Type B pancreatic cell (in vitro differentiated cells): ENCODE measurements around the gene ETFB. TPM values are rescaled to one million over a fixed set of nuclear protein-coding genes. Genes with fewer than 3 reads are reported as not detected.

Experiments
- DNase-seq: peaks from one replicate; pipeline ENCODE4 v3.0.0; 2021; ENCODE audit warnings: mixed read lengths; ENCODE audit not compliant: unreplicated experiment; ENCODE audit errors: extremely low spot score
- H3K27ac Mint-ChIP-seq: 2 replicates; pipeline ENCODE4 v1.8.0; 2021; ENCODE audit warnings: mild to moderate bottlenecking, mixed read lengths
- H3K27me3 Mint-ChIP-seq: 2 replicates; pipeline ENCODE4 v1.8.0; 2021; ENCODE audit warnings: mixed read lengths
- H3K36me3 Mint-ChIP-seq: 2 replicates; pipeline ENCODE4 v1.8.0; 2021; ENCODE audit warnings: mixed read lengths
- H3K4me1 Mint-ChIP-seq: one replicate; pipeline ENCODE4 v1.8.0; 2021; ENCODE audit warnings: mixed read lengths; ENCODE audit not compliant: unreplicated experiment
- H3K4me3 Mint-ChIP-seq: 2 replicates; pipeline ENCODE4 v1.8.0; 2021; ENCODE audit warnings: mild to moderate bottlenecking, mixed read lengths
- H3K9me3 Mint-ChIP-seq: 2 replicates; pipeline ENCODE4 v1.8.0; 2021; ENCODE audit warnings: mixed read lengths
- total RNA-seq: library from RNA; stranded (reverse); gene quantifications from 2 replicates; pipeline ENCODE4 v1.2.1, GENCODE V29; 2021; ENCODE audit warnings: low replicate concordance
- TF ChIP-seq, protein P1 (sequence below): fragments of 200-600 bp; sonication (generic); conservative IDR thresholded peaks from 2 replicates; pipeline ENCODE4 v1.5.0; 2021; ENCODE audit warnings: antibody characterized with exemption, mild to moderate bottlenecking

ETFB gene
- total RNA-seq, 1 donor from 2014 or later: 76.3 TPM

DNA sequence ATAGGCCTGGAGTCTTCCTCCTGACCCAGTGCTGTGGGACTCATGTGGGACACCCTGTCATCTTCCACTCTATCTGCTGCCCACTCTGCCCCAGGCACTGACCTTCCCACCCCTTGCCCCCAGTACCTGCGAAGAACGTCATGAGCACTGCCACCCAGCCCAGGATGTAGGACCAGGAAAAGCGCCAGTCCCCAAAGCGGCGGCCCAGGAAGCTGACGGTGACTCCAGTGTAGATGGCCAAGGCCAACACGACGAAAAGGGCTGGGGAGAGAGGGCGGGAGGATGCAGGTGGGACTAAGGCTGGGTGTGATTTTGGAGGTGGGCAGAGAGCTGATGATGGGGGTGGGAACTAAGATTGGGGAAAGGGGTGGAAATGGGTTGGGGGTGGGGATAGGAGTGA lies 14.2 kb upstream of the ETFB start:
- no peak for DNase-seq
- H3K27ac Mint-ChIP-seq: no peak overlapping the region
- no peaks in the 10 kb centered on the region for H3K9me3 Mint-ChIP-seq
- TF ChIP-seq, protein P1, sequence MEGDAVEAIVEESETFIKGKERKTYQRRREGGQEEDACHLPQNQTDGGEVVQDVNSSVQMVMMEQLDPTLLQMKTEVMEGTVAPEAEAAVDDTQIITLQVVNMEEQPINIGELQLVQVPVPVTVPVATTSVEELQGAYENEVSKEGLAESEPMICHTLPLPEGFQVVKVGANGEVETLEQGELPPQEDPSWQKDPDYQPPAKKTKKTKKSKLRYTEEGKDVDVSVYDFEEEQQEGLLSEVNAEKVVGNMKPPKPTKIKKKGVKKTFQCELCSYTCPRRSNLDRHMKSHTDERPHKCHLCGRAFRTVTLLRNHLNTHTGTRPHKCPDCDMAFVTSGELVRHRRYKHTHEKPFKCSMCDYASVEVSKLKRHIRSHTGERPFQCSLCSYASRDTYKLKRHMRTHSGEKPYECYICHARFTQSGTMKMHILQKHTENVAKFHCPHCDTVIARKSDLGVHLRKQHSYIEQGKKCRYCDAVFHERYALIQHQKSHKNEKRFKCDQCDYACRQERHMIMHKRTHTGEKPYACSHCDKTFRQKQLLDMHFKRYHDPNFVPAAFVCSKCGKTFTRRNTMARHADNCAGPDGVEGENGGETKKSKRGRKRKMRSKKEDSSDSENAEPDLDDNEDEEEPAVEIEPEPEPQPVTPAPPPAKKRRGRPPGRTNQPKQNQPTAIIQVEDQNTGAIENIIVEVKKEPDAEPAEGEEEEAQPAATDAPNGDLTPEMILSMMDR: no peak
- no peak overlapping the region for H3K4me3 Mint-ChIP-seq
- H3K4me1 Mint-ChIP-seq: no peaks in the 10 kb centered on the region
- peaks cover 3% of the 10 kb centered on the region for H3K27me3 Mint-ChIP-seq
- no peaks in the 10 kb centered on the region for H3K36me3 Mint-ChIP-seq

DNA sequence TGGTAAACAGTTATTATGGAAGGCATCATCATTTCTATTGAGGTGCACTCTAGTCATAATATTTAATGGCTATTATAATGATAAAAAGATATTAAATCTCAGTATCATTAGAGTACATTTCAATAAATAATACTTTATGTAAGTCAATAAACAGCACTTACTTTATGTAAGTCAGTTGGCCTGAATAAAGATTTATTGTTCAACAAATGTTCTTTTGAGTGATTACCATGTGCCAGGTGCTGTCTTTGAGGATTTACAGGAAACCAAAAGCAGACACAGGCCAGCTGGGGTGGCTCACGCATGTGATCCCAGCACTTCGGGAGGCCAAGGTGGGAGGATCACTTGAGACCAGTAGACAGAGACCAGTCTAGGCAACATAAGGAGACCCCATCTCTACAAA lies 11.2 kb upstream of the ETFB start:
- H3K9me3 Mint-ChIP-seq: no peaks in the 10 kb centered on the region
- no peaks in the 10 kb centered on the region for H3K36me3 Mint-ChIP-seq
- no peak for DNase-seq
- H3K4me1 Mint-ChIP-seq: no peaks in the 10 kb centered on the region
- H3K27me3 Mint-ChIP-seq: peaks cover 3% of the 10 kb centered on the region
- TF ChIP-seq, protein P1: no peak
- no peak overlapping the region for H3K27ac Mint-ChIP-seq
- H3K4me3 Mint-ChIP-seq: no peak overlapping the region

DNA sequence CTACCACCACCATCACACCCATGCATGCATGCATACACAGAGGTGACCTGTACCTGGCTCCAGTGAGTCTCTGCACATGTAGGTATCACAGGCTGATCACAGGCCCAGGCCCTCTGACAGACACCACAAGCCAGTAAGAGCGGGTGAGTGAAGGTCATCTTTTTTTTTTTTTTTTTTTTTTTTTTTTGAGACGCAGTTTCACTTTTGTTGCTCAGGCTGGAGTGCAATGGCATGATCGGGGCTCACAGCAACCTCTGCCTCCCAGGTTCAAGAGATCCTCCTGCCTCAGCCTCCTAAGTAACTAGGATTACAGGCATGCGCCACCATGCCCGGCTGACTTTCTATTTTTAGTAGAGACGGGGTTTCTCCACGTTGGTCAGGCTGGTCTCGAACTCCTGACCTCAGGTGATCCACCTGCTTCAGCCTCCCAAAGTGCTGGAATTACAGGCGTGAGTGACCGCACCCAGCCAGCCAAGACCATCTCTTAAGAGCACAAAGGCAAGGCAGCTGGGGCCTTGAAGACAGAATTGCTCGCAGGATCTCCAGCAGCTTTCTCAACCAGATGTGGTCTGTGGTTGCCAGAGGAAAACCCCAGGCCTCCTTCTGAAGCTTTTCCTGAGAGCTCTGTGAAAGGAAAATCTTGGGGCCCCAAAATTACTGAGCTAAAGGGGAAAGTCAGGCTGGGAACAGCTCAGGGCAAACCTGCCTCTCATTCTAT lies 9.5 kb upstream of the ETFB start:
- DNase-seq: no peak
- TF ChIP-seq, protein P1: no peak
- H3K27me3 Mint-ChIP-seq: peaks cover 3% of the 10 kb centered on the region
- H3K4me3 Mint-ChIP-seq: no peak overlapping the region
- H3K9me3 Mint-ChIP-seq: no peaks in the 10 kb centered on the region
- H3K27ac Mint-ChIP-seq: no peak overlapping the region
- no peaks in the 10 kb centered on the region for H3K36me3 Mint-ChIP-seq
- H3K4me1 Mint-ChIP-seq: no peaks in the 10 kb centered on the region

DNA sequence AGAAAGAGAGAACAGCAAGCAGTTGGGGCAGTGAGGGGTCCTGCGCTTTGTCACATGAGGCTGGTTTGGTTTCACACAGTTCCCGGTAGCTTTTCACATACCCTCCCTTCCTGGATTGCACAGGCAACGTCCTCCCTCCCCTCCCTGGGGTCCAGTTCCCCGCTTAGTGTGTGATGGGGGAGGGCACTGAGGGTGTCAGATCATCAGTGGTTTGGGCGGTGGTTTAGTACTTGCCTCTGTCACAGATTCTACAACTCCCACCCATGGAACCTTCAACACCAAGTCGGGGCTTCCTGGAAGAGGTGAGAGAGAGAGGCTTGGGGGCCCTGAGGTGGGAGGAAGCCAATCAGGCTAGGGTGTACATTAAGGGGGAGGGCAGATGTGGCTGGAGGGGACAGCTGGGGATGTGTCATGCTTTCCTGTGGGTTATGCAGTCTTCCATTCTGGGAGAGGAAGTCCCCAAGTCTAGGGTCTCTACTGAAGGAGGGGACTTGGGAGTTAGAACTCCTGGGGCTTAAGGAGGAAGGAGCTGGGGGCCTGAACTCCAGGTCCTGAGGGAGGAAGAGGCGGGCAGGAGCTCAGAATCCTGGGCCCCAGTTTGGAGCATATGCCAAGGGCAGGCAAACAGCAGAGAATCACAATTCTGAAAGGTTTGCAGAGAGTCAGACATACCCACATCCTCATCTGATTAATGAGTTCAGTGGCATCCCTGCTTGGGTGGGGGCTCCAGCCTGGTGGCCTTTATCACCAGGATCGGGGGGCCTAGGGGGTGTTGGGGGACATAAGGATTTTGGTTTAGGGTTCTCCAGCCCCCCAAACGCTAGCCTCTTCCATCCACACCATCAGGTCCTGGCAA lies 6.7 kb upstream of the ETFB start, which contains the start of gene NKG7:
TSS of gene NKG7 (minus strand) at position 6 of the 856 bp plus-strand sequence. CDS start 119 bp downstream, outside the sequence.
- H3K36me3 Mint-ChIP-seq: no peaks in the 10 kb centered on the region
- DNase-seq: no peak
- H3K4me1 Mint-ChIP-seq: peaks cover 7% of the 10 kb centered on the region
- TF ChIP-seq, protein P1: no peak
- H3K27me3 Mint-ChIP-seq: peaks cover 3% of the 10 kb centered on the region
- H3K4me3 Mint-ChIP-seq: no peak within 1 kb of the TSS
- H3K27ac Mint-ChIP-seq: no peak within 1 kb of the TSS
- H3K9me3 Mint-ChIP-seq: no peaks in the 10 kb centered on the region

DNA sequence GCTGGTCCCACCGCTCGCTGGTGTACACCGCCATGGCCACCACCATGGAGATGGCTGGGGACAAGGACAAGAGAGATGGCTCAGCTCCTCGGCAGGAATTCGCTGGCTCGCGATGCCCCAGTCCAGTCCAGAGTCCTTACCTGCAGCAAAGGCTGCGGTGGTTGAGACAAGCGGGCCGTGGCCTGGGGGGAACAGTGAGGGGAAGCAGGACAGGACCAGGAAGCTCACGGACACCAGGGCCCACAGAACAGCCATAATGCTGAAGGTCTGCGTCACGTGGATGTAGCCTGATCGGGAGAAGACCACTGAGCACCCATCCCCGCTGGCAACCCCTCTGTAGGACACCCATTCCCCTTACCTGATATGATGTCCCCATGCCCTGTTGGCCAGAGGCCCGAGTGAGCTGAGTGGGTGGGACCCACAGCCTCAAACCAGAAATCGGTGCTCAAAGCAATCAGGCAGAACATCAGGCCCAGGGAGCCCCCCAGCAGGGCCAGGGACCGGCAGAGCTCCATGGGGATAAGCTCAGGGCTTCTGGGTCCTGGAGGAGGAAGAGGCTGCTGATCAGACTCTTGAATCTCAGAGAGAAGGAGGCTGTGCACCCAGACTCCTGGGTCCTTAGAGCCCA lies 5.9 kb upstream of the ETFB start:
- Mint-ChIP-seq H3K27me3 (peaks cover 3% of the 10 kb centered on the region), H3K27ac (no peak overlapping the region)
- TF ChIP-seq, protein P1: no peak

More for the DNA sequence above, 5.9 kb upstream of the ETFB start:
- no peak for DNase-seq
- no peaks in the 10 kb centered on the region for H3K36me3 Mint-ChIP-seq
- H3K4me3 Mint-ChIP-seq: no peak overlapping the region
- H3K4me1 Mint-ChIP-seq: peaks cover 7% of the 10 kb centered on the region
- H3K9me3 Mint-ChIP-seq: no peaks in the 10 kb centered on the region
